Measurements from ENCODE around the gene CCDC178. TPM values are rescaled to one million over a fixed set of nuclear protein-coding genes. Genes with fewer than 3 reads are reported as not detected.

Gene CCDC178
- total RNA-seq, 1 donor from 2014 or later, result 0.27 TPM

- Histone ChIP-seq H3K4me3 (no peak overlapping the region), H3K36me3 (no peaks in the 10 kb centered on the region), H3K27me3 (ENCODE audit: low read depth) (no peaks in the 10 kb centered on the region), H3K27ac (replicated peaks) (no peak overlapping the region), H3K9me3 (replicated peaks) (peaks cover 16% of the 10 kb centered on the region), H3K4me1 (no peaks in the 10 kb centered on the region)
- TF ChIP-seq CTCF (IDR thresholded peaks at IDR 0.05; ENCODE audit: borderline replicate concordance), result no peak
- intact Hi-C loops (cut with micrococcal nuclease), result no loop called here
- no peak for DNase-seq
Observed at GRCh38 chr18:33114749-33115148, 325.8 kb downstream of the CCDC178 start.

GRCh38 chr18:33113416-33113815 is 327.1 kb downstream of the CCDC178 start:
- intact Hi-C loops (cut with micrococcal nuclease), result no loop called here
- TF ChIP-seq CTCF (IDR thresholded peaks at IDR 0.05; ENCODE audit: borderline replicate concordance), result no peak

GRCh38 chr18:33107511-33107910 is 333.0 kb downstream of the CCDC178 start:
- TF ChIP-seq CTCF (IDR thresholded peaks at IDR 0.05; ENCODE audit: borderline replicate concordance), result no peak
- Histone ChIP-seq H3K9me3 (replicated peaks) (peaks cover 11% of the 10 kb centered on the region), H3K27me3 (ENCODE audit: low read depth) (no peaks in the 10 kb centered on the region), H3K36me3 (no peaks in the 10 kb centered on the region), H3K27ac (replicated peaks) (no peak overlapping the region), H3K4me3 (no peak overlapping the region), H3K4me1 (no peaks in the 10 kb centered on the region)
- intact Hi-C loops (cut with micrococcal nuclease), result no loop called here
- no peak for DNase-seq

More at GRCh38 chr18:33113416-33113815, 327.1 kb downstream of the CCDC178 start:
- no peak for DNase-seq
- no peak overlapping the region for H3K27ac ChIP-seq (replicated peaks)
- H3K4me3 ChIP-seq, result no peak overlapping the region
- H3K27me3 ChIP-seq (ENCODE audit: low read depth), result no peaks in the 10 kb centered on the region
- H3K36me3 ChIP-seq, result no peaks in the 10 kb centered on the region
- H3K4me1 ChIP-seq, result no peaks in the 10 kb centered on the region
- peaks cover 7% of the 10 kb centered on the region for H3K9me3 ChIP-seq (replicated peaks)

GRCh38 chr18:33101316-33101715 is 339.2 kb downstream of the CCDC178 start:
- no peak for DNase-seq
- intact Hi-C loops (cut with micrococcal nuclease), result no loop called here
- no peak for TF ChIP-seq CTCF (IDR thresholded peaks at IDR 0.05; ENCODE audit: borderline replicate concordance)
- Histone ChIP-seq H3K9me3 (replicated peaks) (no peaks in the 10 kb centered on the region), H3K36me3 (no peaks in the 10 kb centered on the region), H3K27ac (replicated peaks) (no peak overlapping the region), H3K4me3 (no peak overlapping the region), H3K4me1 (no peaks in the 10 kb centered on the region), H3K27me3 (ENCODE audit: low read depth) (no peaks in the 10 kb centered on the region)

- Histone ChIP-seq H3K4me3 (no peak overlapping the region), H3K4me1 (no peaks in the 10 kb centered on the region), H3K36me3 (no peaks in the 10 kb centered on the region), H3K27ac (replicated peaks) (no peak overlapping the region), H3K27me3 (ENCODE audit: low read depth) (no peaks in the 10 kb centered on the region), H3K9me3 (replicated peaks) (no peaks in the 10 kb centered on the region)
- no peak for TF ChIP-seq CTCF (IDR thresholded peaks at IDR 0.05; ENCODE audit: borderline replicate concordance)
- intact Hi-C loops (cut with micrococcal nuclease), result no loop called here
- DNase-seq, result no peak
Observed at GRCh38 chr18:33099626-33100025, 340.9 kb downstream of the CCDC178 start.

GRCh38 chr18:33097126-33097525 is 343.4 kb downstream of the CCDC178 start:
- Histone ChIP-seq H3K27me3 (ENCODE audit: low read depth) (no peaks in the 10 kb centered on the region), H3K27ac (replicated peaks) (no peak overlapping the region), H3K9me3 (replicated peaks) (no peaks in the 10 kb centered on the region), H3K36me3 (no peaks in the 10 kb centered on the region), H3K4me1 (no peaks in the 10 kb centered on the region), H3K4me3 (no peak overlapping the region)
- intact Hi-C loops (cut with micrococcal nuclease), result no loop called here
- TF ChIP-seq CTCF (IDR thresholded peaks at IDR 0.05; ENCODE audit: borderline replicate concordance), result no peak
- DNase-seq, result no peak
